GOT3 (cell line): ENCODE measurements around the gene CNOT6.

ENCODE experiments used
- DNase-seq: peaks from one replicate; lab custom pipeline; 2025; ENCODE audit warnings: mixed read lengths; lab: John Stamatoyannopoulos, UW

CNOT6 gene

DNA sequence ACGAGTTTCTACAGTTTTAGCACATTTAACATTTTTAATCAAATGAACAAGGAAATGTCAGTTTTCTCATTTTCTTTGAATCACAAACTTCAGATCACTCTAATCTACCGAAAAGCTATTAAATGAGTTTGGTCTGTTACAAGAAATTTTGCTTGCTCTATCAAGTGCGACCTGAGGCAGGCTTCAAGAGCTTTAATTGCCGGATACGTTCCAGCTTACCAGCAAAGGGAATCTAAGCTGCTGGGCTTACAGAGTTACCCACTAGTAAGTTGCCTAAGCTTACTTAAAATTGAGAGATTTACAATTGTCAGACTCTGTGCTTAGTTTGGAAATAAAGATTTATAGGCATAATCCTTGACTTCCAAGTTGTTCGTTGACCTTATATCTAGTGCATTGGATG is 86.5 kb downstream of the CNOT6 start:
- no peak for DNase-seq

GRCh38 chr5:180583738-180584137 is 89.6 kb downstream of the CNOT6 start:
- no peak for DNase-seq

GRCh38 chr5:180586204-180586603 is 92.0 kb downstream of the CNOT6 start:
- DNase-seq: no peak

DNA sequence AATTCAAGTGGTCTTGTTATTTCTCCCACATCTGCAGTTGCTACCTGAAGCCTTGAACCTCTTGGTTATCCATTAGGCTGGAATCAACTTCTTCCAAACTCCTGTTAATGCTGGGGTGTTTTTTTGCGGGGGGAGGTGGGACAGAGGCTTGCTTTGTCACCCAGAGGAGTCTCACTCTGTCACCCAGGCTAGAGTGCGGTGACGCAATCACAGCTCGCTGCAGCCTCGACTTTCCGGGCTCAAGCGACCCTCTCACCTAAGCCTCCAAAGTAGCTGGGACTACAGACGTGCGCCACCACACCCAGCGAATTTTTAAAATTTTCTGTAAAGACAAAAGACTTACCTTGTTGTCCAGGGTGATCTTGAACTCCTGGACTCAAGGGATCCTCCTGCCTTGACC is 92.7 kb downstream of the CNOT6 start:
- DNase-seq: no peak

DNA sequence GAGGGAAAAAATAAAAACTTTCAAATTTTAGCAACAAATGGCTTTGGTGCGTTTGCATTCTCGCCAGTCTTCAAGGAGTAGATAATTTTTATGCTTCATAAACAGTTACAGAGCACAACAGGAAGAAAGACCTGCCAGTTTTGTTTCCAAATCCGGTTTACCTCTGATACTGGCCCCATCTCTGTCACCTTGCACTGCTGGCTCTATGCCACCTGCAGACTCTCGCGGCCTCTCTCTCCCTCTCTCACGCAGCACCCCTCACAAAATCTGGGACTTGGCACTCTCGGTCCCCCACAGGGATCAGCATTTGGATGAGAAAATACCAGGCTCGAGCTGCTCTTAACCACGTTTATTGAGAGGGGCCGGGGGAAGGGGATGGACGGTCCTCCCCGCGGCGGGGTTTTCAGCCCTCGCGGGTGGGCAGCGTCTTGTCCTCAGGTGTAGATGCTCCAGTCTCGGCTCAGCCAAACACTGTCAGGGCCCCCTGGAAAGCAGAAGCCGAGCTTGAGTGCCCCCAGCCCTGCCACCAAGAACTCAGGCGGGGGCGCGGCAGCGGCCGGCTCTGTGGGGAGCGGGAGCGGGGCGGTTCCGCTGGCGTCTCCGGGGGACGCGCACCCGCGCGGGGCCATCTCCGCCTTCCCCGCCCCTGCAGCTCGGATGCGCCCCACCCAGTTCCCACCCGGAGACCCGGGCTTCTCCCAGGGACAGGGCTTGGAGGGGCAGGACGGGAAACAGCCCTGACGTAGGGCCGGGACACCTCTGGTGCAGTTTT is 95.8 kb downstream of the CNOT6 start:
- DNase-seq: no peak

DNA sequence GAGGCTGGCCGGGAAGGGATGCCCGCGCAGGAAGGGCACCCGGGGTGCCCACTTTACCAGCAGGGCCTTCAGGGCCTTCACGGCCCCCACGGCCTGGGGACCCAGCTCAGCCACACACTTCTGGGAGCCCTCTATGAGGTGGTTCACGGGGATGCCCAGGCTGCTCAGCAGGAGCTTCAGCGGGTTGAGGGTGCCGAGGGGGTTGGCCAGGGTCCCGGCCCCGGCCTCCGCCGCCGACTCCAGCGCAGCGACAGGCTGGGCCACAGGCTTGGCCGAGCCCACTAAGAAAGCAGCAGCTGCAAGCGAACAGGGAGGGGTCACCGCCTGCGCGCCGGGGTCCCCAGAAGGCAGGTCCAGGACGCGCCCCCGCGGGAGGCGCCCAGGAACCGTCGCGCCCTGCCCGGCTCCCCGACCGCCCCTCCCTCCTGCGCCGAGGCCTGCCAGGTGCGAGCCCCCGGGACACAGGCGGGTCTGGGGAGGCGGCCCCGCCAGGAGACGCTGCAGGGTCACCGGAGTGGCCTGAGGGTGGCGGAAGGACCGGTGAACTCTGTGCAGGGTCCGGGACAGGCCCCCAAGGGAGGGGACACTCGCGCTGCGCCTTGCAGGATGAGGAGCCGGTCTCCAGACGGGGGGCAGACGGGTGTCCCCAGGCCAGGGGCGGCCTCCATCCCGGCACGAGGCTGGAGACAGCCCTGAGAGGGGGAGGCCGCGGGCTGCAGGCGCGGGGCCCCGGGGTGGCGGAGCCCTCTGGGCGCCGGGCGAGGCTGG is 96.5 kb downstream of the CNOT6 start:
- no peak for DNase-seq

DNA sequence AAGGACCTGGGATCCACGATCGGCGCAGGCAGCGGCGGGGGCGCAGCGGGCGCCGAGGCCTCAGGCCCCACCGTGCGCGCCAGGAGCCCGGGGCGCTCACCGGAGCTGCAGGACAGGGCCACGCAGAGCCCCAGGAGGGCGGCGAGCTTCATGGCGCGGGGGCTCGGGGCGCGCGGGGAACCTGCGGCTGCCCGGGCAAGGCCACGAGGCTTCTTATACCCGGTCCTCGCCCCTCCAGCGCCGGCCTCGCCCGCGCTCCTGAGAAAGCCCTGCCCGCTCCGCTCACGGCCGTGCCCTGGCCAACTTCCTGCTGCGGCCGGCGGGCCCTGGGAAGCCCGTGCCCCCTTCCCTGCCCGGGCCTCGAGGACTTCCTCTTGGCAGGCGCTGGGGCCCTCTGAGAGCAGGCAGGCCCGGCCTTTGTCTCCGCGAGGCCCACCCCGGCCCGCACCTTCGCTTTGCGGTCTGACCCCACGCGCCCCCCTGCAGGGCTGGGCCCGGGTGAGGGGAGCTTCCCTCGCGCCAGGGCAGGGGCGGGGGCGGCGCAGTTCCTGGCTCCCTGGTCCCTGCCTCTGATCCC is 97.2 kb downstream of the CNOT6 start, which contains the start of gene SCGB3A1:
Gene SCGB3A1 (minus strand): TSS at position 189 of the 577 bp plus-strand sequence. CDS start 37 bp downstream, at position 152.
- no peak for DNase-seq

DNA sequence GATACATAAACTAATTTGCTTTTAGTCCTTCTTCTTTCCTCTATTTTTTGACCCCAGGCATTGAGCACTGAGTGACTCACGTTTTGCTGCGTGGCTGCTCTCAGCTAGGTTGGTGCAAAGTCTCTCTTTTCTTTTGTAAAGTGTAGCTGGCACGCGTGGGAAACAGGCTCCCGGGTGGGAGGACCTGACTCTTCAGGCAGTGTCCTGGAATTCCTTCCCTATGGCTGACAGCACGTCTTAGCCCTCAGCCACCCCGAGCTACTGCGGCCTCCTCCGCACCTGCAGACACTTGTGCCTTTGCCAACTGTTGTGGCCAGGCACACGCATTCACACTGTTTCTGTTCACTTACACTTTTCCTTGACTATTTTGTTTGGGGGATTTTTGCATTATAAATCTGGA is 98.0 kb downstream of the CNOT6 start:
- no peak for DNase-seq

DNA sequence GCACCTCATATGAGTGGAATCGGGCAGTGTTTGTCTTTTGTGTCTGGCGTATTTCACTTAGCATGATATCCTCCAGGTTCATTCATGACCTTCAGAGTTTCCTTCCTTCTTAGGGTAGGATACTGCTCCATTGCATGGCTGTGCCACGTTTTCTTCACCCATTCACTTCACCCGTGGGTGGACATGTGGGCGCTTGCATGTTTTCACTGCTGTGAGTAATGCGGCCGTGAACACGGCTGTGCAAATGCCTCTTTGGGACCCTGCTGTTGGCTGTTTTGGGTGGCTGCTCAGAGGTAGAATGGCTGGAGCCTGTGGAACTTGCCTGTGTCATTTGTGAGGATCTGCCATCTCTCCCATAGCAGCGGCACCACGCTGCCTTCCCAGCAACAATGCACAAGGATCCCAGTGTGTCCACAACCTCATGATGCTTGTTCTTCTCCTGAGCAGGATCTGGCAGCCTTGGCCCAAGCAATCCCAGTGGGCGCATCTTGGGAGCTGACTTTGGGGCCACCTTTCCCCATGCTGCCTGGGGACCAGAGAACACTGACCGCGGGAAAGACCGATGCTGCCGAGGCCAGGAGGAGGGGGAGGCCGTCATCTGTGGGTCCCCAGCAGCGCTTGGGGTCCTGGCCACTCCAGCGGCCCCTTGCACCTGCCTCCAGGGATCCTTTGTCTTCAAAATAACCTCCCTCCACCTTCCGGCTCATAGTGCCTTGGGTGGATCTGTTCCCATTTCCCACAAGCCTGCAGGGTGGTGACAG is 99.4 kb downstream of the CNOT6 start:
- DNase-seq: no peak

GRCh38 chr5:180594311-180595045 is 100.3 kb downstream of the CNOT6 start:
- no peak for DNase-seq

DNA sequence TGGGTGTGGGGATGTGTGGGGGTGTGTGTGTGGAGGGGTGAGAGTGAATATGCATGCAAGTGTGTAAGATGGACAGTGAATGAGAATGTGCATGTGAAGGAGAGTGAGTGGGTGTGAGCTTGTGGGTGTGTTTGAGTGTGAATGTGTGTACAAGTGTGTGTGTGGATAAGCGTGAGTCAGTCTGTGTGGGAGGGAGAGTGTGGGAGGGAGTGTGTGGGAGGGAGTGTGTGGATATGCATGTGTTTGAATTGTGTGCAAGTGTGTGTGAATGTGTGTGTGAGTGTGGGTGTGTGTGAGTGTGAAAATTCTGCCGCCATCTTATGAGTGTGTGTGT is 100.8 kb downstream of the CNOT6 start:
- DNase-seq: no peak

DNA sequence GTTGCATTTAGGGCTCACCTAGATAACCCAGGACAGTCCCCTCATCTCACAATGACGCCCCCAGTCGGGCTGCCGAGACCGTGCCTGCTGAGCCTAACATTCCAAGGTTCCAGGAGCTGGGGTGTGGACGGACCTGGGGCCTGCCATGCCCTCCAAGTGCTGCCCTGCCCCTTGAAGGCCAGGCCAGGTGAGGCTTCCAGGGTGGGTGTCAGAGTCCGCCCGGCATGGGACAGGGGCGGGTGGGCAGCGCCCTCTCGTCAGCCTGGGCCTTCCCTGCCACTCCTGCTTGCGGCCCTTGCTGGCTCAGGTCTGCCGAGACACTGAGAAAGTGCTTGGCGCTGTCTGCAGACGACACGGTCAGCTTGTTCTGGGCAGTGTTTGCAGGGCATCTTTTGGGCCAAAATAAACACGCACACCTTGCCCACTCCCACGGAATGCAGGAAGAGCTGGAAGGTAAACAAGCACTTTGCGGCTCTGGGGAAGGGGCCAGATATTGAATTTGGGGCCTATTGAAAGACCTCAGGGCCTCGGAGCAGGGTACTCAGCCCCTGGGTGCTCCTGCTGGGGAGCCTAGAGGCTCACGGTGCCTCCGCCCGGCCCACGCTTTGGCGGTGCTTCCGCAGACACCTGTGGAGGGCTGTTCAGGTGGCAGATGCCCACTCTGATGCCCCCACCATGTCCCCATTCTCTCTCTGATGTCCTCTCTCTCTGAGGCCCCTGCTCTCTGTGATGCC is 101.4 kb downstream of the CNOT6 start:
- DNase-seq: no peak

DNA sequence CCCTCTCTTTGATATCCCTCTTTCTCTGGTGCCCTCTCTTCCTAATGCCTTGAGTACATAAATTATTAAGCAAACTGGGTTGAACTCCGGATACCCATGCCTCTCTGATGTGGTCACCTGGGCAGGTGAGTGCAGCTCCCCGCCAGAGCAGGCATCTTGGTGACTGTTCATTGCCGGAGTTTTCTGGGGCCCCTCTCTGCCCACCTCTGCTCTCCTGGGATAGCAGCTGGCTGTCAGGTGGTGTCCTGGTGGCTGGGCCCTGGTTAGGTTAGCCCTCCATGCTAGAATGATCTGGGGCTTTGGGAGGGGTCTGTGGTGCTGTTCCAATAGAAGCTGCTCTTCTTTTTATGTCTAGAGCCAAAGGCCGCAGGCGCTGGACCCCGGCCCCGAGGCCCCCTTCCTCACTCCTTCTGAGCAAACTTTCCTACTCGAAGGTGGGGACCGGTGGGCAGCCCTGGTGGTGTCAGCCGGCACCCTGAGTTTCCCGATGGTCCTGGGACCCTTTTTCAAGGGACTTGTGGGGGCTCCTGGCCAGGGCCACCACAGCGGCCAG is 102.0 kb downstream of the CNOT6 start:
- DNase-seq: no peak

DNA sequence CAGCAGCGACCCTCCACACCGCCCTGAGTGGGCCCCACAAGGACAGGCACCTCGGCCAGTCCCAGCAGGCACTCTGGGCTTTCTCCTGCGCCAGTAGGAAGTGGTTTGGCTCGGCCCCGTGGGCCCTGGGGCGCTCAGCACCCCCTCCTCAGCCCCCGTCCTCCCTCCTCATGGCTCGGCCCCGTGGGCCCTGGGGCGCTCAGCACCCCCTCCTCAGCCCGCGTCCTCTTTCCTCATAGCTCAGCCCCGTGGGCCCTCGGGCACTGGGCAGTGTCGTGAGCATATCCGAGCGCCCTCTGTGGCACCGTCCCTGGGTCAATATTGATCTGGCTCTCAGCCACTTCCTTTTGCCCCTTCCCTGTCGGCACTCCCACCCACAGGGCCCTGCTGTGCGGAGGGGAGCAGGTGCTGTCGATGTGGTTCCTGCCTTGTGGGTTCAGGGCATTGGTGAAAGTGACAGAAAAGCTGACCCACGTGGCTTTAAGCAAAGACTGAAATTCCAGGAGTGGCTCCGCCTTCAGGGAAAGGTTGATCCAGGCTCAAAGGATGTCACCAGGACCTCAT is 102.6 kb downstream of the CNOT6 start:
- no peak for DNase-seq

DNA sequence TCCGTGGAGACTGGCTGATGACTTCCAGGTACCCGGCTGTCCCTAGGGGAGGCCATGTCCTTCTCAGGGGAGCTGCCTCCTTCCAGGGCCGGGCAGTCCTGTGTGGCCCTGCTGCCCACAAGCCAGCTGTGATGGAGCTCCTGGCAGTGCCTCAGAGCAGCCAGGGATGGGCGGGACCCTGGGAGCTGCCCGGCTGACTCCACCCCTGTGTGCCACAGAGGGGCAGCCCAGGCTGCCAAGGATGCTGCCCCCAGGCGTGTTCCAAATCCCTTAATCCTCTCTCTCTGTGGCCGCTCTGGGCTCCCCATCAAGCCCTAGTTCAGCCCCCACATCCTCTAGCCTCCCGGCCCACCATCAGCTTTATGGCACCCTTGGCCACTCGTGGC is 104.1 kb downstream of the CNOT6 start:
- DNase-seq: no peak

- DNase-seq: no peak
These were observed 104.8 kb downstream of the CNOT6 start for GRCh38 chr5:180598797-180599589.

DNA sequence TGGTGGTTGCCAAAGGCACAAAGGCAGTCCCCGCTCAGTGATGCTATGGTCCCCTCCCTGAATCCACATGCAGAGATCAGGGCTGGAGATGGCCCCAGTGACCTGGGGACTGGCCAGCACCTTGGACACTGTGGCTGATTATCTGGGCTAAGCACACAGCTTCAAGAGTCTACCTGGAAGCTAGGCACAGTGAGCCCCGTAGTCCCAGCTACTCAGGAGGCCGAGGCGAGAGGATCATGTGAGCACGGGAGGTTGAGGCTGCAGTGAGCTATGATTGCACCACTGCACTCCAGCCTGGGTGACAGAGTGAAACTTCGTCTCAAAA is 105.4 kb downstream of the CNOT6 start:
- no peak for DNase-seq

DNA sequence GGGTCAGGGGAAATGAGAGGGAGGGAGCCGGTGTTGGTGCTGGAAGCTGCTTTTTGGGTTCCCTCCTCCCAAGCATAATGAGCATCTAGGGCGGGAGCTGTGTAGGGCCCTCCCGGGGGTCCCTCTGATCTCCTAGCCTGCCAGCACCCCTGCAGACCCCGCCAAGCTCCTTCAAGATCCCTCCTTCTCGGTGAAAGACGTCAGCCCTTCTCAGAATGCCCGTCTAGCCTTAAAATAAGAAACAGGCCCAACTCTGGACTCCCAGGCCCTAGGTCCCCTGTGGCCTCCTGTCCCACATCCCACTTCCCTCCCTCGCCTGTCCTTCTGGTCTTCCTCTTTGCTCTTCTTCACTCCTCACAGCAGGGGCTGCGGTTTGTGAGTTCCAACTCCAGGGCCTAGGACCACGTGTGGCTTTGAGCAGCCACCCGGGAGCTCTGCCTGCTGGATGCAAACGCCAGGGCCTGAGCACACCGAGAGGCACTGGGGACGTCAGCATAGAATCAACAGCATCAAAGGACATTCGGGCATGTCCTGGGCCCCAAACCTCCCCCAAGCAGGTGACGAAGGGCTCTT is 105.9 kb downstream of the CNOT6 start:
- no peak for DNase-seq

GRCh38 chr5:180600554-180601041 is 106.4 kb downstream of the CNOT6 start:
- DNase-seq: no peak
